Activated naive CD8-positive, alpha-beta T cell treated with anti-CD3 and anti-CD28 coated beads for 36 hours (primary cell): Measurements from ENCODE around the gene VTA1. TPM values are rescaled to one million over a fixed set of nuclear protein-coding genes. Genes with fewer than 3 reads are reported as not detected.

Experiments
- DNase-seq: peaks from one replicate; pipeline ENCODE4 v3.0.0; 2021
- H3K27ac Mint-ChIP-seq: one replicate; pipeline ENCODE4 v1.8.0; 2022; ENCODE audit warnings: mild to moderate bottlenecking, moderate library complexity, mixed read lengths
- H3K27me3 Mint-ChIP-seq: one replicate; pipeline ENCODE4 v1.8.0; 2022; ENCODE audit warnings: mild to moderate bottlenecking, mixed read lengths
- H3K36me3 Mint-ChIP-seq: one replicate; pipeline ENCODE4 v1.8.0; 2021; ENCODE audit warnings: mild to moderate bottlenecking, mixed read lengths
- H3K4me1 Mint-ChIP-seq: one replicate; pipeline ENCODE4 v1.8.0; 2021; ENCODE audit warnings: mixed read lengths
- H3K4me3 Mint-ChIP-seq: one replicate; pipeline ENCODE4 v1.8.0; 2022; ENCODE audit warnings: mild to moderate bottlenecking, moderate library complexity, mixed read lengths
- H3K9me3 Mint-ChIP-seq: one replicate; pipeline ENCODE4 v1.8.0; 2022; ENCODE audit warnings: mixed read lengths
- total RNA-seq, 2 experiments: library from RNA; stranded (reverse); gene quantifications; one replicate each; pipeline ENCODE4 v1.2.3, GENCODE V29; 2021

VTA1 gene
- total RNA-seq, 2 experiments from 2014 or later: 66.3 to 69.5 TPM

DNA sequence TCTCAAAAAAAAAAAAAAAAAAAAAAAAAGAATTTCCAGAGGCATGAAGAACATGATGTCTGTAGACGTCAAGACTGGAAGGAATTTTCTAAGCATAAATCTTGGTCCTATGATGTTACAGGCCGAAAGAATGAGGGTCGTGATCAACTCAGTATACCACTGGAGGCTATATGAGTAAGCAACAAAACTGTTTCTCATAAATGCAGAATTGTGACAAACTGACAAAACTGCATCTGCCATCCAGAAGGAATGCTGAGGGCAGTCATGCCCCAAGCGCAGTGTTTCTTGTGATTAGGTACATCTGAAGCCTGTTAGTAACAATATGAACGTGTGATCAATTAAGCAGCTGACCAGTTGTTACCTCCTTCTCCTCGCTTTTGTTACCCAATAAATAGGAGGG, 111.2 kb downstream of the VTA1 start:
- H3K36me3 Mint-ChIP-seq: peaks cover 1% of the 10 kb centered on the region
- no peaks in the 10 kb centered on the region for H3K9me3 Mint-ChIP-seq
- no peak overlapping the region for H3K27ac Mint-ChIP-seq
- no peak for DNase-seq
- H3K27me3 Mint-ChIP-seq: no peaks in the 10 kb centered on the region
- no peak overlapping the region for H3K4me3 Mint-ChIP-seq
- peaks cover 4% of the 10 kb centered on the region for H3K4me1 Mint-ChIP-seq

GRCh38 chr6:142258757-142259156, 111.7 kb downstream of the VTA1 start:
- peaks cover 4% of the 10 kb centered on the region for H3K4me1 Mint-ChIP-seq

GRCh38 chr6:142260748-142261147, 113.7 kb downstream of the VTA1 start:
- H3K4me1 Mint-ChIP-seq: peaks cover 3% of the 10 kb centered on the region
- H3K4me3 Mint-ChIP-seq: no peak overlapping the region
- no peak for DNase-seq
- H3K36me3 Mint-ChIP-seq: peaks cover 1% of the 10 kb centered on the region
- no peak overlapping the region for H3K27ac Mint-ChIP-seq
- no peaks in the 10 kb centered on the region for H3K27me3 Mint-ChIP-seq
- no peaks in the 10 kb centered on the region for H3K9me3 Mint-ChIP-seq

More at GRCh38 chr6:142258757-142259156, 111.7 kb downstream of the VTA1 start:
- Mint-ChIP-seq H3K9me3 (no peaks in the 10 kb centered on the region), H3K27me3 (no peaks in the 10 kb centered on the region), H3K36me3 (peaks cover 1% of the 10 kb centered on the region), H3K27ac (no peak overlapping the region), H3K4me3 (no peak overlapping the region)
- DNase-seq: no peak

GRCh38 chr6:142262231-142262630, 115.2 kb downstream of the VTA1 start:
- no peaks in the 10 kb centered on the region for H3K4me1 Mint-ChIP-seq
- no peak for DNase-seq
- no peaks in the 10 kb centered on the region for H3K9me3 Mint-ChIP-seq
- H3K36me3 Mint-ChIP-seq: peaks cover 1% of the 10 kb centered on the region
- no peaks in the 10 kb centered on the region for H3K27me3 Mint-ChIP-seq
- no peak overlapping the region for H3K4me3 Mint-ChIP-seq
- no peak overlapping the region for H3K27ac Mint-ChIP-seq

GRCh38 chr6:142265476-142265875, 118.4 kb downstream of the VTA1 start:
- Mint-ChIP-seq H3K9me3 (no peaks in the 10 kb centered on the region), H3K4me3 (no peak overlapping the region), H3K27ac (no peak overlapping the region), H3K4me1 (no peaks in the 10 kb centered on the region), H3K36me3 (peaks cover 1% of the 10 kb centered on the region), H3K27me3 (no peaks in the 10 kb centered on the region)
- no peak for DNase-seq

DNA sequence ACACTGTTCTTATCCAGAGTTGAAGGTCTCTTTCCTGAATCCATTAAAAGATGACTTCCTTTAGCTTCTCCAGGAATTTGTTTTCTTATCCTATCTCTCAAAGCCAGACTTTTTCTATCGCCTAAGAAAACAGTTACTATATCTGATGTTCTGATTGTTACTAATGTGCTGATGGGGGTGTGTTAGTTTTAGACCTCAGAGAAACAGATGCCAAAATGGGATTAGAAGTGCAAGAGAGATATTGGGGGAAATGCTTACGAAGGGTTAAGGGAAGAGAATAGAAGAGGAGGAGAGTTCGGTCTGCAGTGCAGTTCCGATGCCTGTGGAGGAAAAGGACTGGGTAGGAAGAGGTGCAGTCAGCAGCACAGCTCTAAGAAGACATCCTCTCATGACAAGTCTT, 119.0 kb downstream of the VTA1 start:
- no peaks in the 10 kb centered on the region for H3K4me1 Mint-ChIP-seq
- H3K27ac Mint-ChIP-seq: no peak overlapping the region
- no peaks in the 10 kb centered on the region for H3K27me3 Mint-ChIP-seq
- no peak for DNase-seq
- no peak overlapping the region for H3K4me3 Mint-ChIP-seq
- no peaks in the 10 kb centered on the region for H3K36me3 Mint-ChIP-seq
- H3K9me3 Mint-ChIP-seq: no peaks in the 10 kb centered on the region

DNA sequence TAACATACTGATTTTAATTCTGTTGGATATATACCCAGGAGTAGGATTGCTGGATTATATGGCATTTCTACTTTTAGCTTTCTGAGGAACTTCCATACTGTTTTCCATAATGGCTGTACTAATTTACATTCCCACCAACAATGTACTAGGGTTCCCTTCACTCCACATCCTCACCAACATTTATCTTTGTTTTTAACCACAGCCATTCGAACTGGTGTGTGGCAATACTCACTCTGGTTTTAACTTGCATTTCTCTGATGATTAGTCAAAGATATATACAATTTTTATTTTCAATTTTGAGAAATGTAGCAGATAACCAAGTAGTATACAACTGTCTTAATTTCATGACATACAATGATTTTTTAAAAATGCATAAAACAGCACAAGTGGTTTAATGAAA, 124.4 kb downstream of the VTA1 start:
- Mint-ChIP-seq H3K4me1 (no peaks in the 10 kb centered on the region), H3K27ac (no peak overlapping the region), H3K36me3 (no peaks in the 10 kb centered on the region), H3K4me3 (no peak overlapping the region), H3K27me3 (peaks cover 5% of the 10 kb centered on the region), H3K9me3 (no peaks in the 10 kb centered on the region)
- no peak for DNase-seq

Other genes starting within 250 kb of the VTA1 start
- not detected for gene GJE1, start 14.3 kb upstream of the VTA1 start, total RNA-seq
- not detected for gene NMBR, start 141 bp upstream of the VTA1 start, total RNA-seq
- gene ADGRG6, start 154.7 kb downstream of the VTA1 start, total RNA-seq: 1 to 10 TPM; 1.5 to 2.4 TPM